NCI-H1417 (cell line): ENCODE data around the gene ZNF786.
"Not testable (repeated sequence)": the region's sequence is repeated elsewhere in the genome, so short reads cannot be mapped to it uniquely, and the experiment has no call there.

Source experiments
- DNase-seq, 3 experiments: peaks; one replicate each; lab custom pipeline; 2025; lab: John Stamatoyannopoulos, UW

The ZNF786 gene

DNA sequence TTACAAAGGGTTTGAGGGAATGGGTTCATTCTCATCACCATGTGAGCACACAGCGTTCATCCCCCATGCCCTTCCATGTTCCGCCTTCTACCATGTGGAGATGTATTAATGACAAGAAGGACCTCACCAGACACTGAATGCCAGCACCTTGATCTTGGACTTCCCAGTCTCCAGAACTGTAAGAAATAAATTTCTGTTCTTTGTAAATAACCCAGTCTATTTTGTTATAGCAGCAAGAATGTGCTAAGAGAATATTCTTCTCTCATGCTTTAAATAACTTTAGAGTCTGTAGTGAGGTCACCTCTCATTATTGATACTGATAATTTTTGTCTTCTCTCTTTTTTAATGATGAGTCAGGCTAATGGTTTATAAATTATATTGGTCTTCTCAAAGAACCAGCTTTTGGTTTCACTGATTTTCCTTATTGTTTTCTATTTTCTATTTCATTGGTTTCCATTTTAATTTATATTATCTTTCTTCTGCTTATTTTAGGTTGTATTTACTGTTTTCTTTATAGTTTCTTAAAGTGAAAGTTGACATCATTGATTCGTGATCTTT lies 59.1 kb downstream of the ZNF786 start:
- DNase-seq = no peak

DNA sequence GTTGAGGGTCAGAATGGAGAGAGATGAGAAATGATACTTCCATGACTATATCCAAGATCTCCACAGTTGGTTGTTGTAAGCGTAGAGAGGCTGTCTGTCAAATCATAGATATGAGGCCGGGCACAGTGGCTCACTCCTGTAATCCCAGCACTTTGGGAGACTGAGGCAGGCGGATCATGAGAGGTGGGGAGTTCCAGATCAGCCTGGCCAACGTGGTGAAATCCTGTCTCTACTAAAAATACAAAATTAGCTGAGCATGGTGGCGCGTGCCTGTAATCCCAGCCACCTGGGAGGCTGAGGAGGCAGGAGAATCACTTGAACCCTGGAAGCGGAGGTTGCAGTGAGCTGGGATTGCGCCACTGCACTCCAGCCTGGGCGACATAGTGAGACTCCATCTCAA lies 60.1 kb downstream of the ZNF786 start:
- DNase-seq = not testable (repeated sequence)

DNA sequence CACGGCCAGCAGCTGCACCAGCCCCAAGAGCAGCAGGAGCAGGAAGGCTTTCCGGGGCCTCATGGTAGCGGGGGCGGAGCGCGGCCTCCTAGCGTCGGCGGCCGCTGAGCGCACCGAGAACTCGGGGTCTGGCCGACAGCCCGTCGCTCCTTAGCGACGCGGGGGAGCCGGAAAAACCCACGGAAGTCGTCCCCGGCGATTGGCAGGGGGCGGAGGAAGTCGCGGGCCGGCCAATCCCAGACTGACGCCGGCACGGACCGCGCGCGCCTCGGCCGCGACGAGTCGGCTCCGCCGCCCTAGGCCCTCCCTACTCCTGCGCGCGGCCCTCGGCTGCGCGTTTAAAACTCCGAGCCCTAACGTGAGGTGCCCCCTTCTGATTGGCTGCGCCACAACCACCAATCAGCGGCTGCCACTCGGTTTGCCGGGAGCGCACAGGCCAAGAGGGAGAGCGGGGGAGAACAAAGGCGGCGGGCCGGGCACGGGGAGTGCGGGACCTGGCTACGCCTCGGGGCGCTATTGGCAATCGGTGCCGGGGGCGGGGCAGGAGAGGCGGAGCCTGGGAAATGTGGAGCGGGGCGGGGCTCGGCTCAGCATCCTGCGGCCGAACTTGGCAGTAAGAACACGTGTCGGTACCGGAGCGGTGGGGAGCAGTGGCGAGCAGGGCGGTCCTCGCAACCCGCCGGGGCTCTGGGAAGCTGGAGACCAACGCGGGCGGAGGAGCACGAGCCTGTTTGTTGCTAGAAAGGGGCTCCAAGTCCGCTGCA lies 62.0 kb downstream of the ZNF786 start, which contains the start of gene PDIA4:
Gene PDIA4, minus strand, starts transcription at position 160 of the 764 bp plus-strand sequence. Its CDS starts 97 bp downstream, at position 63.
- DNase-seq = peak; percentile 99 to 100 (median 100)

DNA sequence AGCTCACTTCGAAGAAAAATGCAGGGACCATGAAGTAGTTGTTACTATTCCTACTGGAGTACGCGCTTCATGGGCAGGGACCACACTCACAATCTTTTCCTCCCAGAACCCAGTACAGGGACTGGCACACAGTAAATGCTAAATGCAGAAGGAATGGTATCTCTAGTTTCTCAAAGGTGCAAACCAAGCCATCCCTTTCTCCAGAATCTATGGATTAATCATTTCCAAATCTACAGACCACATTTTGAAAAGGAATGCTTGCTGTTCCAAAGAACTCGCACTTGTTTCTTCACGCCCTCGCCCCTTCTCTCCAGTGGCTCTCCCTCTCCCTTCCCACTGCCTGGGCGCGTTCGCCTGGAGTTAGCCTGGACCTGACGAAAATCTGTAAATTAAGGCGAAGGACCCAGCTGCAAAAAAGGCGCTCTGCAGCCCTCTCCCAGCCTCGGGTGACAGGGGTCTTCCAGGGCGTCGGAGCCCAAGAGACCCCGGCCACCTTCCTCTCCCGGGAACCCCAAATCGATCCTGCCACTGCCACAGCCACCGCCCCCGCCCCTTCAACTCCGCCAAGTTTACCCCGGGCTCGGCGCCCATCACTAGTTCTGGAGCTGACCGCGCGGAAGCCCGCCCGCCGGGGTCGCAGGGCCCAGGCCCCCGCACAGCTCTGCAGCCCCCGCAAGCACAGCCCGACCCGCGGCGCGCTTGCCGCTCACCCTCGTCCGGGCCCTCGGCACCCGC lies 62.7 kb downstream of the ZNF786 start:
- DNase-seq = peak in 2 of 3 experiments; percentile 70

DNA sequence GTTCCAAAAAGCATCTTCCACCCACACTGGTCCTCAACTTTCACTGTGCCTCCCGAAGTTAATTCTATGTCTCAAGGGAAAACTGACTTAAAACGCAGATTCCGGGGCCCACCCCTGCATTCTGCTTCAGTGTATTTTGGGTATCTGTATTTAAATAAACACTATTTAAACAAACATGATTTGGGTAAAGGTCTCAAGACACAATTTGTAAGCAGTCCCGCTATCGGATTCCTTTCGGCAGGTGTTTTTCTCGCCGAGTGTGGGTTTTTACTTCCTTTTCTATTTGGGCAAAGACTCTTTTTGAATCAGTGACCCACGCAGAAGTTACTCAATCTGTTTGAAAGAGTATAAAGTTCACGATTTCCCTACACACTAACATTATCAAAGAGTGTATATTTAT lies 63.5 kb downstream of the ZNF786 start:
- DNase-seq = peak in 1 of 3 experiments; percentile 40

DNA sequence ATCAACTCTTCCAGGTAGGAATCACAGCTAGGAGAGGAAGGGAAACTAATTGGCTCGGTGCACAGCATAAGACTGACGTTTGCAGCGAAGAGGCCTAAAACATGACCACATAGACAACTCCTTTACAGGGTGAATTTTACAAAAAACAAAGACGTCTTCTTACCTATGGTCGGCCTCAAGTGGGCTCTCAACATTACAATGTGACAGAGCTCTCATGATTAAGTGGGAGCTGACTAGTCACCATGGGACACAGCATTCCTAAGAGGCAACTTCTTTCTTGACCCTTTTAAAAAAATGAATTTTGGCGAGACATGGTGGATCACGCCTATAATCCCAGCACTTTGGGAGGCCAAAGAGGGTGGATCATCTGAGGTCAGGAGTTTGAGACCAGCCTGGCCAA lies 66.9 kb downstream of the ZNF786 start:
- DNase-seq = no peak

DNA sequence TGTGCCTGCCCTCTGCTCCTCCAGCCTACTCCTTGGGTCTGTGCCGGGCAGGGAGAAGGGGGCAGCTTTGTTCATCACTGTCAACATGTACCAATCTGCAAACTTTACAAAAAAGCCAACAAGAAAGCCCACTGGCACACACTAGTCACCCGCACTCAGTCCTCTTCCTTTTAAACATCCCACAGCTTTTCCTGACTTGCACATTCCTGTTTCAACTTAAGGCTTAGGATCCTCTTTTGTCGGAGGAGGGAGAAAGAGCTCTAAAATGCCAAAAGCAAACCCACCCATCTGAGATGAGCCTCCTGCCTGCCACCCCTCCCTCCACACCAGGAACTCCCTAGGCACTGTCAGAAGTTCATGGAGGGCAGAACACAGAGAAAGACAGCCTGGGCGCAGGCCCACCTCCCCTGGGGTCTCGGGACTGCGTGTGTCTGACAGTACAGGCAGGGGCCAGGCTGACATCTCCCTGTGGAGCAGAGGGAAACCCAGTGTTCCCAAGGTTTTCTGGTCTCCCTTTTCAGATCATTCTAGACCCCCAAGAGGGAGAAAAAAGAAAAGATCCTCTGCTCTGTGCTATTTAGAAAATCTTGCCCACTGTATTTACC lies 67.7 kb downstream of the ZNF786 start:
- DNase-seq = no peak

DNA sequence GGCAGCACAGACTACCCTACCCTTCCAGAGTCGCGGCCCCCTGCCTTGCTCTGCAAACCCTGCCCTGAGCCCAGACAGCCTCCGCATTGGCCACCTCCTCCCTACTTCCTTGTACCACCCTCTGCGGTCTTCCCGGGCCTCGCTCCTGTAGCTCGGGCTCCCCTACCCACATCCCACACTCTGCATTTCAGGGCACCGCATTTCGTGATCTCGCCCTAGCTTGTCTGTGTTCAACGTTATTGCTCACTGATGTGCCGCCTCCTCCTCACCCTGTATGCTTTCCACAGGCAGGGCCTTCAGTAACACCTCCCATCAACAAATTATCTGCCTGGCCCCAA lies 68.8 kb downstream of the ZNF786 start:
- no peak for DNase-seq

DNA sequence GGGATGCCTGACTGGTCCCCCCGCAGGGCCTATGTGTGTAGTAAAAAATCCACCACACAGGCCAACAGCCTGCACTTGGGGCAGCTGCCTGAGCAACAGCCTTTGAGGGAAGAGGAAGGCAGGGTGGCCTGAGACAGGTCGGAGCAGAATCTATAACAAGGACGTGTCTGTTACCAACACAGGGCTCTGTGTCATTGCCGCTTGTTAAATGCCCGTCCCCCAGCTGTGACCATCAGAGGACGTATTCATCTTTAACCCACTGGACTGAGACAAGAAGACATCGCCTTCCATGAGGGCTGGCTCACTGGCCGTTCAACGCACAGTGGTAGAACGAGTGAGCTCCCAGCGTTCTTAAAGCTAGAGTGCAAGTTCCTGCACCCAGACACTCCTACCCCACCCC lies 70.0 kb downstream of the ZNF786 start:
- no peak for DNase-seq
